ENCODE data around the gene MORC4.
"Not testable (repeated sequence)": the region's sequence is repeated elsewhere in the genome, so short reads cannot be mapped to it uniquely, and the experiment has no call there.

Gene MORC4

DNA sequence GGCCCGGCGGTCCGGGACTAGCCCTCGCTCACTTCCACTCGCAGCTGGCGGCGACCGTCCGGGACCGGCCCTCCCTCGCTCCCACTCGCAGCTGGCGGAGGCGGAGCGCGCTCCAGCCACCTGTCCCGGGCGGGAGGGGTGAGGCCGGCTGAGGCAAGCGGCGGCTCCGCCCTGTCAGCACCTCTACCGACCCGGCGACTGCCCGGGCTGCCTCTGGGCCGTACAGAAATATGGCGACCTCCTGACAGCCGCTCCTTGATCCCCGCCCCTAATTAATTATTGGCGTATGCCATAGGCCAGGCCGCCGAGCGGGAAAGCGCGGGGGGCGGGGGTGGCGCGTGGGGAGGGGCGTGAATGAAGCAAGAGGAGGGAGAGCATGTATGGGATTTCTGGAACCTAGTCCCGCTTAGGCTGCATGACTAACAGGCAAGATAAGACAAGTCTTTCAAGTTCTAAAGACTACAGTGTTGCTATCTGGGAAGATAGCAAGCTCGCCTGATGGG, at the start of gene MORC4:
Gene MORC4, minus strand, starts transcription at position 200 of the 503 bp plus-strand sequence. CDS start 243 bp downstream, outside the sequence.
- peak; percentile 72 for DNase-seq

DNA sequence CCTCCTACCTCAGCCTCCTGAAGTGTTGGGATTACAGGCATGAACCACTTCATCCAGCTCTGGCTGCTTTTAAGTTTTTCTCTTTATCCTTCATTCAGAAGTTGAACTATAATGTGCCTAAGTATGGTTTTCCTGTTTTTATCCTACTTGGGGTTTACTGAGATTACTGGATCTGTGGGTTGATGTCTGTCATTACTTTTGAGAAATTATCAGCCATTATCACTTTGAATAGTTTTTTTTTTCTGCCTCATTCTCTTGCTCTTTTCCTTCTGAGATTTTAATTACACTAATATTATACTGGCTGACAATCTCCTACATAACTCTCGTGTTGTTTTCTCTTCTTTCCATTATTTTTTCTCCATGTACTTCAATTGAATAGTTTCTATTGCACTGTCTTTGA, 47.6 kb upstream of the MORC4 start:
- DNase-seq: no peak

DNA sequence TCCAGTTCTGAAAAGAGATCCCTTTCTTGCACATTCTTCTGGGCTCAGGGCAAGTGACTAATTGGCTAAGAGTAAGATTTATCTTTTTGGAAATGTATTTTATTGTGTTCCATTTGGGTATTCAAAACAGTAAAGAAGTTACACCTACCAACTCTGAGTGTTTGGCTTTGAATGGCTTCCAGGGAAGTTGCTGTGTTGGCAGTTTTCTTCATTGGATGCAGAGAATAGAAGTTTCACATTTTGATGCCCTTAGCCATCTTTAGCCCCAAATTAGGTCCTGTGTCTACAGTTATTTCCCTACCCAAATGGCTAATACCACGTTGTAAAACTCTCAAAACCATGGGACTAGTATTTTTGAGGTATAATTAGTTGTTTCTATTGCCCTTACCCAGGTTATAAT, 29.7 kb upstream of the MORC4 start:
- no peak for DNase-seq

DNA sequence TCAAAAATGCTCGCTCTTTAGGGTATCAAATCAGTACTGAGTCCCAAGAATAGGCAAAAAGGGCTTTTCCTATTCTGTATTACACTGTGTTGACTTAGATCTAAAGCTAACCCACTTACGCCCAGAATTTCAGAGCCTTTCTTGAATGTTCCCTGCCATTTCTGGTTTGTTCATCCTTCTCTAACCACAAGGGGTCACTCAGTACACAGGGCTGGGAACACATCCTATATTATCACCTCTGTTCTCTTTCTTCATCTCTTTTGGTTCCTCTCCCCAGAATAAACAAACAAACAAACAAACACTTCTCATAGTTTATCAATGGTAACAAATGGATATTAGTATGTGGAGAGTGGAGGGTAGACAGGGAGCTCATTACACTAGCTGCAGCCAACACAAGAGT, 25.5 kb upstream of the MORC4 start:
- no peak for DNase-seq

DNA sequence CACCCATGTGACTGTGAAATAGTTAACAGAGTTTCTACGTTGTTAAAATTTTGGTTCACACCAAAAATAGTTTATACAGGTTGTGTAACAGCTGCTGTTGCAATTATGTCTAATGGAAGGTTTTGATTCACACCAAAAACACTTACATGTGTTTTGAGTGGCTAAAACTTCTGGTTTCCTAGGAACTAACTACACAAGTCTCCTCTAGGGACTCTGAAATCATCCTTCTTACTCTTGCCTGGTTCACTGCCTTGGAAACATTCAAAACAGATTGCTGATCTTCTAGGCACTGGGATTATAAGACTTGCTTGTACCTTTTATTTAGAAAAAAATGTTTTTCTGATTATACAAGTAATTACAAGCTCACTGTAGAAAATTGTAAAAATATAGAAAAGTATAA, 14.9 kb upstream of the MORC4 start:
- no peak for DNase-seq

DNA sequence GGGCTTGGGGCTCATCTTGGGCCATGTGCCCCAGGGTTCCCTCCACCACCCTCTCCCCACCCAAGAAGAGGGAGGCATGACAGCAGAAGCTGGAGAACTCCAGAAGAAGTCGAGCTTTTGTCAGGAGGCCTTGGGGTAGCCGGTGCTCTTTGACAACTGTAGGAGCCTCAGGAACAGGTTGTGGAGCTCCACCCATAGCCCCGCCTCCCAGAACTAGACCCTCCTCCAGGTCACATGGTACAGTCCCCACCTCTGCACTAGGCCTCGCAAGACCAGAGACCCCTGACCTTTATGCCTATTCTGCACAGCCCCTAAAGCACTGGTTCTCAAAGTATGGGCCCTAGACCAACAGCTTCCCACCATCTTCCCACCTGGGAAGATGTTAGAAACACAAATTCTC, 8.0 kb upstream of the MORC4 start:
- DNase-seq: no peak

DNA sequence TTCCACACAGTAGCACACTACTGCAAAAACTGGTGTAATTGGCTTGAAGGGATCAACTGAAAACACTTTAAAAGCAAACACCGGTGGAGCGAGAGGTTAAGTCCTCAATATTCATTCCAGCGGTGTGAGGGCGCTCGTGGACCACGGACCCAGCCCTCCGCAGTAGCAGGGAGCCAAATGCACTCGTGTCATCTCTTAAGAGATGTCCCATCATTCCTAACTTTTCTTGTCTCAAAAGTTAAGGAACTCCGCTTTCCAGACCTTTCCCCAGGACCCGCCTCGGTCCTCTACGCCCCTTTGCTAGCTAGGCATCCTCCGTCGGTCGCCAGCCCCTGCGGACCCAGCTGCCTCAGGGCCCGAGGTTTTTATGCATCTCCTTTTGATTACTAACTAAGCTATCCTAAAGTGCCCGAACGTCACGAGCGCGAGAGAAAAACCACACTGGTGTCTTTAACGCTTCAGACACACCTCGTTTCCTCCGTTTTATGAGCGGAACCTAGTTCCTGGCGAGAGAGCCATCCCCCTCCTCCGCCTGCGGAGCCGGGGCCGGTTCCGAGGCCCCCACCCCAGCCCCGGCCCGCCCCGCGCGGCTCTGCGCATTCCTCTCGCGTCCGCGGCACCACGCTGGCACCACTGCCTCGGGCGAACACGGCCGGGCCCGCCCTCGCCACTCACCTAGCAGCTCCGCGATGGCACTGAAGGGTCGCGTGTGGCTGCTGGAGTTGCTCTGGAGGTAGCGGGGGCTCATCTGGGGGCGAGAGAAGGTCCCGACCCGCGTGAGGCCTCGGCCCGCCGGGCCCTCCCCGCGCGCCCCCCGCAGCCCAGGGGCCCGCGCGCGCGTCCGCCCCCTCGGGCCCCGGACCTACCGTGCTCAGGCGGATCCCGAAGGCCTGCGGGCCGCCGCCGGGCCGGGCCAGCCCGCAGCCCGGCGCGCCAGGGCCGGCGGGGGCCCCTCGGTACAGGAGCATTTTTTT, 723 bp downstream of the MORC4 start:
- peak; percentile 50 for DNase-seq

DNA sequence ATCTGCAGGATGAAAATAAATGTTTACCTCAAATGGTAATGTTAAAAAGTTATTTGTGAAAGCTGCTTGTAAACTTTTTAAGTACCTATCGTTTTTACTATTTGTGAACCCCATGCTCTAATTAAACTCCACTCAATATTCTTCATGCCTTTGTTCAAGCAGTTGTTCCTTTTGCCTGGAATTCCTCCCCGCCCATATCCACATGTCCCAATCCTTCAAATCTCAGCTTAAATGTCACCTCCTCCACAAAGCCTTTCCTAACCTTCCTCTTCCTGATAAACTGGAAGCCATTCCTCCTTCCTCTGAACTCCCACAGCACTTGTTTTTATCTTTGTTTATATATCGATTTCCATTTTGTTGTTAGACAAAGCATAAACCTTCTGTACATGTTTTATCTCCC, 2.4 kb downstream of the MORC4 start:
- DNase-seq: no peak

DNA sequence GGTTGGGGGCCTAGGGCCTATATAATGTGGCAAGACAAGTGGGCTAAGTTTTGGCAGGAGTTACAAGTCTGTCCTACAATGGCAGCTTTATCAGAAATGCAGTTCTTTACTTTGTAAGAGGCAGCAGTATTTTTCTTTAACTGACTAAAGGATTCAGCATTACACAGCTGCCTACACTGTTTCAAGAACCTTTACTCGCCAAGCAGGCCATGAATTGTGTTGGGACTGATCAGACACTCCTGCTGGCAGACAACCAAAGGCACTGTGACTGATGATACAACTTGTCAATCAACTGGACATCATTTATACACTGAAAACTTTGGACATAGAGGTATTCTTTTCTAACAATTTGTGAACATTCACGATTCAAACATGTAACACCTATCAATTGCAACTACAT, 4.3 kb downstream of the MORC4 start:
- DNase-seq: no peak

DNA sequence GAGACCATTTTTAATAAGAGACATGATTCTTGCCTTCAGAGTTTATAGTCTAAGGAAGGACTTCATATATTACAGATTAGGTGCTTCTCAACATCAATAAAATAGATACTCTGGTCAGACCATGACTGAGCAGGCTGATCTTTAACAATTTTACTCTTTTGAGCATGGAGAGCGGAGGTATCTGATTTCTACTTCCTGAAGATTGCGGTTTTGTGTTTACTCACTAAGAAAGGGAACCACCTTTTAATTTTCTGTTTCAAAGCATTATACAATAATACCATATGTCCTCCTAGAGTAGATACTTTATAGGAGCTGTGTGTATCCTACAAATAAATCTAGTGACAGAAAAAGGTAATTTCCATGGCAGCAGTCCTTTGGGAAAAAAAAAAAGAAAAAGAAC, 12.5 kb downstream of the MORC4 start:
- DNase-seq: no peak

DNA sequence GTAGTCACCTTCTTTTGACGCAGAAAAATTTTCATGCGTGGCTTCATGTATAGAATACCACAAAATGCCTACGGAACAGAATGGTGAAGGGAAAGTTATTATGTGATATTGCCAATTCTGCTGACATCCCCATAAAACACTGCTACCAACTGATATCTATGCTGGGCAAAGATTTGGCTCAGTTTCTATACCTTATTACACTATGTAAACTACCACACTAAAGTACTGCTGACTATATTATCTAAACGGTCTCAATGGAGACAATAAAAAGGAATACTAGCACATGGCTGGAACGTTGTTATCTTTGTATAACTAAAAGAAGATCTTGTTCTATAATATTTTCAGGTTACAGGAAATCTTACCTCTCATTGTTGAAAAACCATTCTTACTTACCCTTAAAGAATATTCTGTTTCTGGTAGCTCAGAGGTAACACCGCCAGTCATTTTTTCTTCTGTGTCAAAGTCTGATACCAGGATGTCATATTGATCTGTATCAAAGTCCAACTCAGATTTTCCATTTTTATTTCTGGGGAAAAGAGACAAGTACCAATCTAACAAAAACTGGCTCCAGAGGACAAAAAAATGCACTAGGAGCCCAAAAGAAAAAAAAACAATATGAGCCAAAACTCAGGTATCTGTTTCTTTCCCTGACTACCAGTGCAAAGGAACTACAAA, 18.9 kb downstream of the MORC4 start:
- no peak for DNase-seq

DNA sequence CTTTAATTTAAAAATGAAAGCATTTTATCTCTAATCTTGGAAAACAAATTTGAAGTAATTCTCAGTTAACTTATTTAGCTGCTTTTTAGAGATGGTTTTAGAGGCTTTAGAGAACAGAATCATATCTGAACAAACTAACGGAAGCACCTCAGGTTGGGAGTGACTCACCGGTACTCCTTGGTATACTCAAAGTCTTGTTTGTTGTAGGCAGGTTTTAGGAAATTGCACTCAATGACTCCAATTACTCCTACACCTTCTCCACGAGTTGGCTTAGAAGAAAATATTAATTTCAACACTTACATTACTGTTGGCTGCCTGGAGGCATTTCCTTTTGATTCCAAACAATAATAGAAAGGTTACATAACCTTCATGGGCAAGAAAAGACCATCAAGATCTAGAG, 23.6 kb downstream of the MORC4 start:
- DNase-seq: no peak

DNA sequence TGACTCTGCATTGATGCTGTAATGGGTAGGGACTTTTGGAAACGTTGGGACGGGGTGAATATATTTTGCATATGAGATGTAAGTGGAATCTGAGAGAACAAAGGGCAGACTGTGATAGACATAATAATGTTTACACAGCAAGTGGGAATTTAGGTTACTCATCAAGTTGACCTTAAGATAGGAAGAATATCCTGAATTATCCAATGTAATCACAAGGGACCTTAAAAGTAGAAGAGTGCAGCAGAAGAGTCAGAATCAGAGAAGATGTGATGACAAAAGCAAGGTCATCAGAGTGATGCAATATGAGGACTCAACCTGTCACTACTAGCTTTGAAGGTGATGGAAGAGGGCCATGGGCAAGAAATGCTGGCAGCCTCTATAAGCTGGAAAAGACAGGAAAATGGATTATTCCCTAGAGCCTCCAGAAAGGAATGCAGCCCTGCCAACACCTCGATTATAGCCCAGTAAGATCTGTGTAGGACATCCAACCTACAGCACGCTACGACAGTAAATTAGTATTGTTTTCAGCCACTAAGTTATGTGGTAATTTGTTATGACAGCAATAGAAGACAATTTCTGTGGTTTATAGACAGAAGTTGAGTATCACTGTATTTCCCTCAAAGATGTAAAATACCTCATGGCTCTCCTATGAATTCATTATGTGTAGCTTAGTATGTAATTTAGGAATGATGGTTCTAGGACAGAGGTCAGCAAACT, 26.4 kb downstream of the MORC4 start:
- DNase-seq: no peak

DNA sequence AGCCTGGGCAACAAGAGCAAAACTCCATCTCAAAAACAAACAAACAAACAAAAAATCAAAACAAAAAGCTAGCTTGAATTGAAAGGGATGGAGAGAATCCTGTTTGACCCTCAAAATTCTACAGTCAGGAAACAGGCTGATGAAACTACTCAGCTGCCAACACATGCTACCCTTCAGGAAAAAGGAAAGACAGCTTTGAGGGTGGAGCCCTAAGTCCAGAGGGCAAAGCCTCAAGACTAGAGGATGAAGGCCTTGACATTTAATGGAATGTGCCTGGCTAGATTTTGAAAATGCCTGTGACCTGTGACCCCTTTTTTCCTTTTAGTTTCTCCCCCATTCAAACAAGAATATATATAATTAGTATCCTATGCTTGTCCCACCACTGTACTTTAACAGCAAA, 27.1 kb downstream of the MORC4 start:
- no peak for DNase-seq

DNA sequence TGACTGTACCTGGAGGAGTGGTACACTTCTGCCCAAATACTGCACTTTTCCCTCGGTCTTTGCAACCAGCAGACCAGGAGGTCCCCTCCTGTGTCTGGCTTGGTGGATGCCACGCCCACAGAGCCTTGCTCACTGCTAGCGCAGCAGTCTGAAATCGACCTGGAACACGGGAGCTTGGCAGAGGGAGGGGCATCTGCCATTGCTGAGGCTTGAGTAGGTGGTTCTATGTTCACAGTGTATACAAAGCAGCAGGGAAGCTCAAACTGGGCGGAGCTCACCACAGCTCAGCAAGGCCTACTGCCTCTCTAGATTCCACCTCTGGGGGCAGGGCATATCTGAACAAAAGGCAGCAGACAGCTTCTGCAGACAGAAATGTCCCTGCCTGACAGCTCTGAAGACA, 33.5 kb downstream of the MORC4 start:
- DNase-seq: not testable (repeated sequence)

DNA sequence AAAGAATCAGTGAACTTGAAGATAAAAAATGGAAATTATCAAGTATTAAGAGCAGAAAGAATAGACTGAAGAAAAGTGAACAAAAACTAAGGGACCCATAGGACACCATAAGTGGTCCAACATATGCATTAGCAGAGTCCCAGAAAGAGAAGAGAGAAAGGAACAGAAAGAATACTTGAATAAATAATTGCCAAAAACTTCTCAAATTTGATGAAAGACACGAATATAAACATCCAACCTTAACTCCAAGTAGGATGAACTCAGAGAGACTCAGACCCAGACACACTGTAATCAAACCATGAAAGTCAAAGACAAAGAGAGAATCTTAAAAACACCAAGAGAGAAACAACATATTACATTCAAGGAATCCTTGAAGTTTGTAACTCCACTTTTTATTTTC, 35.7 kb downstream of the MORC4 start:
- no peak for DNase-seq

DNA sequence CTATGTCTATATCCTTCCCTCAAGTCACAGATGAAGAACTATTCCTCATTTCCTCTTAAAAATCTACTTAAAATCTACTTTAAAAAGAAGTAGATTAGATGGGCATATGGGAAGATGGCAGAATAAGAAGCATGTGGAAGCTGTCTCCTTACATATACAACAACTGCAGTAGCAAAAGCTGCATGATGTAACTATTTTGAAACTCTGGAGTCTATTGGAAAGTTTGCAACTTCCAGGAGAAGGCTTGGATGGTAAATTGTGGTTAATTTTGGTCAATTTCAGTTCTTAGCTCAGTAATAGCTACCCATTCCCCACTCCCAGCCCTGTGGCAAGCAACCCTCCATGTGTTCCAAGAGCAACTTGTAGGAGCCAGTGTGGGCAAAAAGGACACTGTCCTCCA, 36.9 kb downstream of the MORC4 start:
- no peak for DNase-seq

DNA sequence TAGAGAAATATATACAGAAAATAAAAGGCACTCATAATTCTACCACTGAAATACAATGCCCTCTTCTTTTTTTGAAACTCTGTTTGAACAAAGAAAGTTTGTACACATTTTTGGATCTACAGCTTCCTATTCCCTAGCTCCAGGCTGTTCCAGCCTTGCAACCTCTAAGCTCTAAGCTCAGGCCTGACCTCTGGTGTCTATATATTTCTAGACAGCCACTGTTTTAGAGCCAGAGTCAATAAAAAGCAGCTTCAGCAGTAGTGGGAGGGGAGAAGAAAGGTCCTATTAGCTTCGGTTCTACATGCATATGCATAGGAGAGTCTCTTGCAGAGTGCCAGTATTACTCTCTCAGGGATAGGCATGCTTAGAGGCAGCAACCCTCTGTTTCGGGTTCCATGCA, 40.1 kb downstream of the MORC4 start:
- no peak for DNase-seq

DNA sequence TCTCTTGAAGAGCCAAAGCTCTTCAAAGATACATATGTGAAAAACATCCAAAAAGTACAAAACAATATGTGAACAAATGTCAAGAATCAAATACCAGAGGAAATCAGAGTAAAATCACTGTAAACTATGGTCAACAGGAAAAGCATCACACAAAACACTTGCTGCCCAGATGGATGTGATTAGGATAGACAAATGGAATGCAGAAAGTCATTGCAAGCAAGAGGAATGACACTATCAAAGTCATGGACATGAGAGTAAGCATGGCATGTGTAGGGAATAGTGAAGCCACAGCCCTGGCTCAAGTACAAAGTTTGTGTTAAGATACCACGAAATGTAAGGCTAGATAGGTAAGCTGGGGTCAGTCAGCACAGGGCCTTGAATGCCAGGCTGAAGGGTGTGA, 42.2 kb downstream of the MORC4 start:
- no peak for DNase-seq

DNA sequence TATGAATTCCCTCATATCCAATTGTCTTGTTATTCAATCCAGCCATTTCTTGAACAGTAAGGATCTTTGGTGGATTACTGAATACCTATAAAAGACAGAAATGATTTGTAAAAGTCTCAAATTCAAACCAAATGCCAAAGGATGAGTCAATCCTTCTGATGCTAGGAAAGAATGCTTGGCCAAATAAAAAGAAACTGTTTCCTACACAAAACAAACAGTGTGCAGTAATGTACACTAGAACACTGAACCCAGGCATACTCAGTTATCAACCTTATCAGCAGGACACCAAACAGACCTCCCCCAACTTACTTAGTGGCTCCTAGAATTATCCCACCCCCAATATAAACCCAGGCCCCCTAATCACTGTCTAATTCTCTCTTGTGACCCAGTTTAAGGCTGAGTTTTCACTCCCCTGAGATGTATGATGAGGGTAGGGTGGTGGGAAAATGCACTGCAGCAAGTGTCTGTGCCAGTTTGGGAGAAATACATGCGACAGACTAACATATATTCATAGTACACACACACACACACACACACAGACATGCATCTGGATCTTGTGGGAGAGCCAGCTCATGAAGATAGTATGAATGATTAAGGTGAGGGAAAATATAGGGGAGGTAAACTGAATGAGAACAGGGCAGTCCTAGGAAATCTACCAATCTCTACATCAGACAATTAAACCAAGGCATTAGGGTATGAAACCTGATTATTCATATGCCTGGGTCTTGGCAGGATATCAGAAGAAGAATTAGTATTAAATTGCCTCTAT, 44.8 kb downstream of the MORC4 start:
- no peak for DNase-seq

DNA sequence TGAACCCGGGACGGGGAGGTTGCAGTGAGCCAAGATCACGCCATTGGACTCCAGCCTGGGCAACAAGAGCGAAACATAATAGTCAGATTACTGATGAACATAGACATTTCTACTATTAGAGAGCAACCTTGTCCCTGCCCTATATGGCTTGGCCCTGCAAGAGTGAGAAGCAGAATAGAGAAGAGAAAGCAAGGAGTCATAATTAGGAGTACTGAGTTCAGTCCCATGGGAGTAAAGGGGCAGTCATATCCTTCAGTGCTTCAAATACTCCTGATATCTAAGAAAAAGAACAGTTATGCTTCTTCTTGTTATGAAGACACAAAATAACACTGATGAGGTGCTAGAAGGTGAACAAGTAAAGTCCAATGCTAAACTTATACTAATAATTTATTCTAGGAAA, 46.0 kb downstream of the MORC4 start:
- DNase-seq: no peak

DNA sequence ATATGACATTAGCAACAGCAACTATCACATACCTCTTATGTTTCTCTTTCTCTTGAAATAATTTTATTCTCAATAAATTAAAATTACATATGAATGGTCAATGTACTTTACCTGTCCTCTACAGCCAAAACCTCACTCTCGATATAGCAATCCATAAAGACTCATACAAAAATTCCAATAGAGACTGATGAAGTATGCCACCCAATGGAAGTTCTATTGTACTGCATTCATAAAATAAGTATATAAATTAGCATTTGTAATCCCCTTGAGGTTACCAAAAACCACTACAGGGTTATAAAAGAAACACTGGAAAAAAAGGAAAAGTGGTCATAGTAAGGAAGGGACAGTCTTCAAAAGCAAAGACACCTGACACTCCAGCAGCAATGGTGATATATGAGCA, 47.0 kb downstream of the MORC4 start:
- DNase-seq: no peak

DNA sequence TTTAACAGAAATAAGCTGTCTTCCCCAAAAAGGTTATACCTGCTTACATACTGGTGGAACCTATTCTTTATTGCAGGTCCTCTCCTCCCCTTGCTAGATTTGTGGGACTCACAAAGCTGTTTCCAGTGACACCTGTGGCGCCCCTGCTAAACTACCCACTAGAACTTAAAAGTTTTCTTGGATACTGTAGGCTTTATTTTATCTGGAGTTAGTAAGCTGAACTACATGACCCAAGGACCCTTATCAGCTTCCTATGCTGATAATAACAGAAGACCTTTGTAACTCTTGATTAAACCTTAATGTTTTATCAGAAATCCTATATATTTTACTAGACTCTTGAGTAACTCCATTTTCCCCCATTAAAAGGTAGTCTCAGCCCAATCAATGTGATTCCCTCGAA, 47.5 kb downstream of the MORC4 start:
- no peak for DNase-seq
